Naive B cell (primary cell): Measurements from ENCODE around the gene ZNF211. TPM values are rescaled to one million over a fixed set of nuclear protein-coding genes. Genes with fewer than 3 reads are reported as not detected.
A peak's percentile ranks its signal among the peaks of the same experiment; 100 is the strongest.

Experiments used
- ATAC-seq, 2 donors: fragments of 150-1000 bp; cut with Tn5 transposase; 2 replicates each; pipeline ENCODE4 v1.10.0; 2021; ENCODE audit warnings: low read depth in 2 of 2, mild to moderate bottlenecking in 2 of 2, moderate library complexity in 2 of 2
- DNase-seq: peaks from one replicate; pipeline ENCODE4 v3.0.0; 2022
- H3K27ac Mint-ChIP-seq, 6 donors: one replicate each; pipeline ENCODE4 v1.8.0; 2020 to 2022; ENCODE audit warnings: mild to moderate bottlenecking in 6 of 6, mixed read lengths in 6 of 6, moderate library complexity in 5 of 6, inconsistent platforms in 2 of 6
- H3K27me3 Mint-ChIP-seq, 3 donors: one replicate each; pipeline ENCODE4 v1.8.0; 2021 to 2022; ENCODE audit warnings: mixed read lengths in 3 of 3, mild to moderate bottlenecking in 1 of 3
- H3K36me3 Mint-ChIP-seq, 2 donors: one replicate each; pipeline ENCODE4 v1.8.0; 2020 to 2022; ENCODE audit warnings: mixed read lengths in 2 of 2, inconsistent platforms in 1 of 2, mild to moderate bottlenecking in 1 of 2
- H3K4me1 Mint-ChIP-seq, 3 donors: one replicate each; pipeline ENCODE4 v1.8.0; 2020 to 2022; ENCODE audit warnings: mixed read lengths in 3 of 3, inconsistent platforms in 1 of 3, mild to moderate bottlenecking in 1 of 3, moderate library complexity in 1 of 3
- H3K4me3 Mint-ChIP-seq, 8 donors: one replicate each; pipeline ENCODE4 v1.8.0; 2020 to 2022; ENCODE audit warnings: mild to moderate bottlenecking in 8 of 8, mixed read lengths in 8 of 8, moderate library complexity in 8 of 8, inconsistent platforms in 2 of 8
- H3K9me3 Mint-ChIP-seq, 7 donors: one replicate each; pipeline ENCODE4 v1.8.0; 2020 to 2022; ENCODE audit warnings: mixed read lengths in 7 of 7, mild to moderate bottlenecking in 5 of 7, inconsistent platforms in 2 of 7, moderate library complexity in 1 of 7
- polyA plus RNA-seq, 6 donors: library from polyadenylated mRNA; unstranded; fragments of 300-500 nt; fragmentation: Illumina TruSeq; gene quantifications; one replicate each; pipeline ENCODE4 v1.2.3, GENCODE V29; 2021; ENCODE audit warnings: low read depth in 6 of 6

Gene ZNF211
- polyA plus RNA-seq, result 10 to 100 TPM in 5 of 6 donors, not detected in 1; 17.0 to 27.4 (median 20.9) TPM

- H3K4me1 Mint-ChIP-seq, result peaks cover 20 to 31% (median 21%) of the 10 kb centered on the region in 3 donors
- peaks cover 5 to 23% (median 19%) of the 10 kb centered on the region in 7 donors for H3K9me3 Mint-ChIP-seq
- ATAC-seq (peak; percentile 100), DNase-seq (peak; percentile 85)
- H3K36me3 Mint-ChIP-seq, result peaks cover 28 to 31% of the 10 kb centered on the region in 2 donors
- H3K4me3 Mint-ChIP-seq, result peak within 1 kb of the TSS; percentile 86 to 98 (median 95)
- H3K27me3 Mint-ChIP-seq, result no peaks in the 10 kb centered on the region
- H3K27ac Mint-ChIP-seq, result peak within 1 kb of the TSS; percentile 67 to 96 (median 93)
Measured at GRCh38 chr19:57632987-57633831, at the start of gene ZNF211. Gene ZNF211, plus strand, starts transcription at chr19:57633168. Its CDS starts 179 bp downstream, at chr19:57633347.

- Mint-ChIP-seq H3K4me1 (peaks cover 23 to 48% (median 33%) of the 10 kb centered on the region in 3 donors), H3K36me3 (peaks cover 34 to 53% of the 10 kb centered on the region in 2 donors), H3K27ac (peak within 1 kb of the TSS; percentile 91 to 96 (median 94)), H3K4me3 (peak within 1 kb of the TSS; percentile 89 to 99 (median 96)), H3K27me3 (no peaks in the 10 kb centered on the region), H3K9me3 (peaks cover 20 to 48% (median 37%) of the 10 kb centered on the region in 7 donors)
- ATAC-seq (peak; percentile 91 to 93), DNase-seq (peak; percentile 91)
Measured at GRCh38 chr19:57583521-57584416, 49.2 kb upstream of the ZNF211 start, which contains the start of gene ZIK1. Gene ZIK1, plus strand, starts transcription at chr19:57584145. Its CDS starts 212 bp downstream, at chr19:57584357.

- DNase-seq, result no peak
- no peak for ATAC-seq
- H3K4me3 Mint-ChIP-seq, result peak overlapping the region in 1 of 8 donors; percentile 37
- H3K9me3 Mint-ChIP-seq, result peaks cover 25 to 77% (median 68%) of the 10 kb centered on the region in 7 donors
- H3K36me3 Mint-ChIP-seq, result peaks cover 62 to 79% of the 10 kb centered on the region in 2 donors
- H3K27me3 Mint-ChIP-seq, result no peaks in the 10 kb centered on the region
- no peak overlapping the region for H3K27ac Mint-ChIP-seq
- H3K4me1 Mint-ChIP-seq, result peaks cover 28 to 36% (median 29%) of the 10 kb centered on the region in 3 donors
Measured at GRCh38 chr19:57587529-57587928, 45.4 kb upstream of the ZNF211 start.

- DNase-seq (no peak), ATAC-seq (peak in 1 of 2 donors; percentile 12)
- Mint-ChIP-seq H3K9me3 (peaks cover 6 to 19% (median 10%) of the 10 kb centered on the region in 7 donors), H3K27me3 (peaks cover 0 to 7% (median 0%) of the 10 kb centered on the region in 3 donors), H3K36me3 (peaks cover 0 to 22% of the 10 kb centered on the region in 2 donors), H3K27ac (peak overlapping the region in 4 of 6 donors; percentile 3 to 95 (median 61)), H3K4me3 (peak overlapping the region; percentile 82 to 95 (median 90)), H3K4me1 (peaks cover 24 to 28% (median 27%) of the 10 kb centered on the region in 3 donors)
Measured at GRCh38 chr19:57599377-57599760, 33.6 kb upstream of the ZNF211 start.

GRCh38 chr19:57599761-57600383, 33.1 kb upstream of the ZNF211 start, which contains the start of gene ZNF530:
Gene ZNF530, plus strand, starts transcription at chr19:57599885. Its CDS starts 4,461 bp downstream, at chr19:57604346.
- peak within 1 kb of the TSS in 5 of 6 donors; percentile 3 to 95 (median 51) for H3K27ac Mint-ChIP-seq
- H3K4me3 Mint-ChIP-seq, result peak within 1 kb of the TSS; percentile 82 to 95 (median 90)
- peaks cover 5 to 17% (median 11%) of the 10 kb centered on the region in 7 donors for H3K9me3 Mint-ChIP-seq
- ATAC-seq (peak; percentile 98 to 99), DNase-seq (peak; percentile 82)
- peaks cover 0 to 7% (median 0%) of the 10 kb centered on the region in 3 donors for H3K27me3 Mint-ChIP-seq
- H3K4me1 Mint-ChIP-seq, result peaks cover 24 to 28% (median 27%) of the 10 kb centered on the region in 3 donors
- peaks cover 4 to 27% of the 10 kb centered on the region in 2 donors for H3K36me3 Mint-ChIP-seq

- H3K9me3 Mint-ChIP-seq, result peaks cover 2 to 24% (median 10%) of the 10 kb centered on the region in 7 donors
- DNase-seq, result no peak
Measured at GRCh38 chr19:57606931-57607330, 26.0 kb upstream of the ZNF211 start.

GRCh38 chr19:57611113-57611512, 21.9 kb upstream of the ZNF211 start:
- no peaks in the 10 kb centered on the region for H3K27me3 Mint-ChIP-seq
- H3K9me3 Mint-ChIP-seq, result peaks cover 13 to 34% (median 17%) of the 10 kb centered on the region in 7 donors
- no peak for ATAC-seq
- H3K36me3 Mint-ChIP-seq, result peaks cover 22 to 29% of the 10 kb centered on the region in 2 donors
- no peak for DNase-seq
- peak overlapping the region in 1 of 8 donors; percentile 54 for H3K4me3 Mint-ChIP-seq
- no peak overlapping the region for H3K27ac Mint-ChIP-seq
- peaks cover 20 to 26% (median 25%) of the 10 kb centered on the region in 3 donors for H3K4me1 Mint-ChIP-seq

More at GRCh38 chr19:57606931-57607330, 26.0 kb upstream of the ZNF211 start:
- Mint-ChIP-seq H3K4me1 (peaks cover 0 to 12% (median 6%) of the 10 kb centered on the region in 3 donors), H3K36me3 (peaks cover 25 to 47% of the 10 kb centered on the region in 2 donors), H3K27ac (no peak overlapping the region), H3K4me3 (no peak overlapping the region), H3K27me3 (no peaks in the 10 kb centered on the region)
- no peak for ATAC-seq

- ATAC-seq (peak; percentile 100), DNase-seq (peak; percentile 87)
- H3K36me3 Mint-ChIP-seq, result peaks cover 34 to 49% of the 10 kb centered on the region in 2 donors
- no peaks in the 10 kb centered on the region for H3K27me3 Mint-ChIP-seq
- H3K4me1 Mint-ChIP-seq, result peaks cover 41 to 51% (median 42%) of the 10 kb centered on the region in 3 donors
- peaks cover 33 to 54% (median 42%) of the 10 kb centered on the region in 7 donors for H3K9me3 Mint-ChIP-seq
- peak within 1 kb of the TSS; percentile 92 to 97 (median 95) for H3K4me3 Mint-ChIP-seq
- H3K27ac Mint-ChIP-seq, result peak within 1 kb of the TSS in 5 of 6 donors; percentile 72 to 97 (median 92)
Measured at GRCh38 chr19:57613941-57614743, 18.8 kb upstream of the ZNF211 start, which contains the start of gene ZNF134. Gene ZNF134, plus strand, starts transcription at chr19:57614242. Its CDS starts 5,227 bp downstream, at chr19:57619469.

- peaks cover 42 to 57% (median 46%) of the 10 kb centered on the region in 3 donors for H3K4me1 Mint-ChIP-seq
- peaks cover 46 to 61% of the 10 kb centered on the region in 2 donors for H3K36me3 Mint-ChIP-seq
- no peak for DNase-seq
- ATAC-seq, result no peak
- peaks cover 41 to 66% (median 54%) of the 10 kb centered on the region in 7 donors for H3K9me3 Mint-ChIP-seq
- H3K27me3 Mint-ChIP-seq, result no peaks in the 10 kb centered on the region
- H3K4me3 Mint-ChIP-seq, result peak overlapping the region; percentile 92 to 97 (median 95)
- H3K27ac Mint-ChIP-seq, result peak overlapping the region in 4 of 6 donors; percentile 64 to 92 (median 87)
Measured at GRCh38 chr19:57615346-57615745, 17.6 kb upstream of the ZNF211 start.

GRCh38 chr19:57620673-57621348, 12.2 kb upstream of the ZNF211 start:
- peaks cover 28 to 95% (median 76%) of the 10 kb centered on the region in 7 donors for H3K9me3 Mint-ChIP-seq
- peak overlapping the region in 1 of 8 donors; percentile 9 for H3K4me3 Mint-ChIP-seq
- peaks cover 19 to 42% (median 26%) of the 10 kb centered on the region in 3 donors for H3K4me1 Mint-ChIP-seq
- peaks cover 73 to 75% of the 10 kb centered on the region in 2 donors for H3K36me3 Mint-ChIP-seq
- no peaks in the 10 kb centered on the region for H3K27me3 Mint-ChIP-seq
- peak overlapping the region in 1 of 6 donors; percentile 44 for H3K27ac Mint-ChIP-seq
- ATAC-seq (no peak), DNase-seq (no peak)

GRCh38 chr19:57623091-57623490, 9.9 kb upstream of the ZNF211 start:
- Mint-ChIP-seq H3K9me3 (peaks cover 15 to 85% (median 58%) of the 10 kb centered on the region in 7 donors), H3K36me3 (peaks cover 54 to 56% of the 10 kb centered on the region in 2 donors), H3K27me3 (no peaks in the 10 kb centered on the region), H3K27ac (no peak overlapping the region), H3K4me3 (peak overlapping the region in 1 of 8 donors; percentile 10), H3K4me1 (peaks cover 3 to 22% (median 11%) of the 10 kb centered on the region in 3 donors)
- no peak for ATAC-seq
- no peak for DNase-seq
